ENCODE measurements around the gene ZNF142.
"Not testable (repeated sequence)": the region's sequence is repeated elsewhere in the genome, so short reads cannot be mapped to it uniquely, and the experiment has no call there.

ZNF142 gene, protein sequence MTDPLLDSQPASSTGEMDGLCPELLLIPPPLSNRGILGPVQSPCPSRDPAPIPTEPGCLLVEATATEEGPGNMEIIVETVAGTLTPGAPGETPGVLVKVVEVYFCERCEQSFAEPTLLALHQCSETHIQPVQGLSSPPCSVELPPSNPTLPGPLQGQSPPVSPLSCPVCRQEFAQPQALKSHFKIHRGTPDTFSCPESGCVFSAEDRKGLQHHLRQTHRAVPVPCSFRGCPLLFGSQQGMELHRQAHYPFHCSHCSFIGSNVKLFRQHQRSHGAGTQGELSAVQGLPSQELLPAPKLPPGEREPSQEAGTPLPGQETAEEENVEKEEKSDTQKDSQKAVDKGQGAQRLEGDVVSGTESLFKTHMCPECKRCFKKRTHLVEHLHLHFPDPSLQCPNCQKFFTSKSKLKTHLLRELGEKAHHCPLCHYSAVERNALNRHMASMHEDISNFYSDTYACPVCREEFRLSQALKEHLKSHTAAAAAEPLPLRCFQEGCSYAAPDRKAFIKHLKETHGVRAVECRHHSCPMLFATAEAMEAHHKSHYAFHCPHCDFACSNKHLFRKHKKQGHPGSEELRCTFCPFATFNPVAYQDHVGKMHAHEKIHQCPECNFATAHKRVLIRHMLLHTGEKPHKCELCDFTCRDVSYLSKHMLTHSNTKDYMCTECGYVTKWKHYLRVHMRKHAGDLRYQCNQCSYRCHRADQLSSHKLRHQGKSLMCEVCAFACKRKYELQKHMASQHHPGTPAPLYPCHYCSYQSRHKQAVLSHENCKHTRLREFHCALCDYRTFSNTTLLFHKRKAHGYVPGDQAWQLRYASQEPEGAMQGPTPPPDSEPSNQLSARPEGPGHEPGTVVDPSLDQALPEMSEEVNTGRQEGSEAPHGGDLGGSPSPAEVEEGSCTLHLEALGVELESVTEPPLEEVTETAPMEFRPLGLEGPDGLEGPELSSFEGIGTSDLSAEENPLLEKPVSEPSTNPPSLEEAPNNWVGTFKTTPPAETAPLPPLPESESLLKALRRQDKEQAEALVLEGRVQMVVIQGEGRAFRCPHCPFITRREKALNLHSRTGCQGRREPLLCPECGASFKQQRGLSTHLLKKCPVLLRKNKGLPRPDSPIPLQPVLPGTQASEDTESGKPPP (N-terminal part only)

DNA sequence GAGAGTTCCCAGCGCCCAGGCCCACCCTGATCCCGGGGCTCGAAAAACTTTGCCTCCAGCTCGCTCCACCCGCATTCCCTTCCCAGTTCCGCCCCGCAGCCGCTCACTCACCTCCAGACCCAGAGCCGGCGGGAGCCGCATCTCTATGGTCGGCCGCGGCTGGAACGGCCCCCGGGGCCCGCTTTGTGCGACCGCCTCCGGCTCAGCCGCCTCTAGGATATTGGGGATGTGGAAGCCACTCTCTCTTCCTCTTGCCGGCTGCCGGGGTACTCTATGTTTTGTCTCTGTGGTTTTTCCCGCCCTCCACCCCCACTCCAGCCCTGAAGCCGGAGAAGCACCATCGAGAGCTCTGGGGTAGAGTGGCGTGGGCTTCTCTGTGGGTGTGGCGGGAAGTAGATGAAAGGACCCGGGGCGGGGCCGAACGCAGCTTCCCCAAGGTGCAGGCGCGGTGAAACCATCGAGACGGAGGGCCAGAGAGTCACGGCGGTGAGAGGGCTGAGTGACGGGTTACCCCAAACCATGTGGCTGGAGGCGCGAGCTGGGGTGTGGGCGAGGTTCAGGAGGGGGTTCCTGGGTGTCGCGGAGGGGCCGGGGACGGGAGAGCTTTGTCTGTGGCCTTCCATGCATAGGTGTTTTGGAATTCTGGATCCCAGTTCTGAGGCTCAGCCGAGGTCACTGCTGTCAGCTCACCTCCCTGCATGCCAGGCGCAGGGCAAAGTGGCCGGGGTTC, at the start of gene ZNF142, which contains the start of gene BCS1L:
Gene ZNF142 (minus strand): TSS at position 366 of the 730 bp plus-strand sequence. CDS start 3,194 bp downstream, outside the sequence.
Gene BCS1L (plus strand): TSS at position 426 of the 730 bp plus-strand sequence. CDS start 1,305 bp downstream, outside the sequence.
- peak; percentile 98 for DNase-seq
- in situ Hi-C loops (cut with MboI; ENCODE audit: low pct_unique_long_range_greater_than_20kb, low sequenced_read_pairs), result no loop called here

DNA sequence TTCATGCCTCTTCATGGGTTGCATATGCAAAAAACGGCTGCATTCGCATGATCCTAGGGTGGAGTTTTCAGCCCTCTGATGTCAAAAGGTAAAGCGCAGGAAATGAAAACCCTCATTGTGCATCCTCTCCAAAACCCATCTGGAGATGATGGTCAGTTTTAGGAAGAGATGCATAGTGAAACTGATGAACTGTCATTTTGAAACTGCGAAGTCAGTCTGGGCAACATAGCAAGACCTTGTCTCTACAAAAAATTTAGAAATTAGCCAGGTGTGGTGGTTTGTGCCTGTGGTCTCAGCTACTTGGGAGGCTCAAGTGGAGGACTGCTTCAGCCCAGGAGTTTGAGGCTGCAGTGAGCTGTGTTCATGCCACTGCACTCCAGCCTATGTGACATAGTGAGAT, 48.7 kb upstream of the ZNF142 start:
- DNase-seq, result no peak
- in situ Hi-C loops (cut with MboI; ENCODE audit: low pct_unique_long_range_greater_than_20kb, low sequenced_read_pairs), result no loop called here

DNA sequence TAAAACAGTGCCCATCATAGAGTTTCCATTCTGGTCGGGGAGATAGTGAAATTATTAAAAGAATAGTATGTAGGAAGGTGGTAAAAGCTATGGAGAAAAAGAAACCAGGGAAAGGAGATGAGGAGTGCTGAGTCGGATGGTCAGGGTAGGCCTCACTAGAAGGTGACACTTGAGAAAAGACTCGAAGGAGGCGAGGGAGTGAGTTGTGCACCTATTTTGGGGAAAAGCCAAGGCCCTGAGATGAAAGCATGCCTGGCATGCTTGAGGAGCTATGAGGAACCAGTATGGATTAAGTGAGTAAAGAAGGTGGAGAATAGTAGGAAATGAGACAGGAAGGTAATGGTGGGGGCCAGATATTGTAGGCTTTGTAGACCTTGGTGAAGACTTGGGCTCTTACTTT, 43.9 kb upstream of the ZNF142 start:
- DNase-seq, result no peak
- in situ Hi-C loops (cut with MboI; ENCODE audit: low pct_unique_long_range_greater_than_20kb, low sequenced_read_pairs), result no loop called here

DNA sequence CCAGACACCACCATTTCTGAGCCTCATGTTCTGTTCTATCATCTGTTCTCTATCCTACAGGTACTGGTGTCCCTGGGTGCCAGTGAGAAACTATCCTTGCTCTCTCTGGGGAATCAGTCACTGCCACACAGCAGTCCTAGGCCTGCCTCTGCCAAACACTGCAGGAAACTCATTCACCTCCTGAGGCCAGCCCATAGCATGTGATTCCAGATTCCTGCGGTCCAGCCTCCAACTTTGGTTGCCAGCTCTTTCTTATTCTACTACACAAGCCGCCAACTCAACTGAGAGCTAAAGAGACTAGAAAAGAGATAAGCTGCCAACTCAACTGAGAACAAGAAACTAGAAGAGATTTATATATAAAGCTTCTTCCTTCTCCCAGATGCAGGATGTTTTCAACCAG, 42.4 kb upstream of the ZNF142 start:
- in situ Hi-C loops (cut with MboI; ENCODE audit: low pct_unique_long_range_greater_than_20kb, low sequenced_read_pairs), result no loop called here
- DNase-seq, result no peak

DNA sequence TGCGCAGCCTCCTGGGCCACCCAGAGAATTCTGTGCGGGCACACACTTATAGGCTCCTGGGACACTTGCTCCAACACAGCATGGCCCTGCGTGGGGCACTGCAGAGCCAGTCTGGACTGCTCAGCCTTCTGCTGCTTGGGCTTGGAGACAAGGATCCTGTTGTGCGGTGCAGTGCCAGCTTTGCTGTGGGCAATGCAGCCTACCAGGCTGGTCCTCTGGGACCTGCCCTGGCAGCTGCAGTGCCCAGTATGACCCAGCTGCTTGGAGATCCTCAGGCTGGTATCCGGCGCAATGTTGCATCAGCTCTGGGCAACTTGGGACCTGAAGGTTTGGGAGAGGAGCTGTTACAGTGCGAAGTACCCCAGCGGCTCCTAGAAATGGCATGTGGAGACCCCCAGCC, 39.5 kb upstream of the ZNF142 start:
- DNase-seq, result no peak
- in situ Hi-C loops (cut with MboI; ENCODE audit: low pct_unique_long_range_greater_than_20kb, low sequenced_read_pairs), result no loop called here

DNA sequence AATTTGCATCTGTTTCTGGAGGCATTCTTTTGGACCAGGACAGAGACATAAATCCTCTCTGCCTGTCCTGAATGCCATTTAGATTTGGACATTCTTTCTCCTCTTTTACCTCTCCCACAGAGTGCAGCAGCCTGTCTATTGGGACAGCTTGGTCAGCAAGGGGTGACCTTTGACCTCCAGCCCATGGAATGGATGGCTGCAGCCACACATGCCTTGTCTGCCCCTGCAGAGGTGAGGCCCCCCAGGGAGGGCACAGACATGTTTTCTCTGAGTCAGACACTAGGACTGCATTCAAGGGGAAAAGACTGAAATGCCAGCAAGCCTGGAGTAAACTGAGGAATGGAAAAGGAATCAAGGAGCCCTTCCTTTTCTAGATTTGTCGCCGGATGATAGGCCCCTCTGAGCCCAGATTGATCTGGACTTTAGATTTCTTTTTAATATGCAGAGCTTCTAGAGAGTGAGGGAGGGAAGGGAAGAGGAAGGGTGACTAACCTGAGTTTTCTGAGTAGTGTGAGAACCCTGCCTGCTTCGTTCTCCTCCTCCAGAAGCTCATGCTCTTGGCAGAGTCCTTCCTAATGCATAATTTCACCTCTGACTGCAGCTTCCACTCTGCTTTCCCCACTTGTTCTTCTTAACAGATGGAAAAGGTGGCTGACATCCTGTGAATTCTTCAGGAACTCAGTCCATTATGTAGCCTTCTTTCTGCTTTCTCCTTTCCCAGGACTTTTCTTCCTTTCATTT, 35.2 kb upstream of the ZNF142 start:
- in situ Hi-C loops (cut with MboI; ENCODE audit: low pct_unique_long_range_greater_than_20kb, low sequenced_read_pairs), result no loop called here
- DNase-seq, result no peak

DNA sequence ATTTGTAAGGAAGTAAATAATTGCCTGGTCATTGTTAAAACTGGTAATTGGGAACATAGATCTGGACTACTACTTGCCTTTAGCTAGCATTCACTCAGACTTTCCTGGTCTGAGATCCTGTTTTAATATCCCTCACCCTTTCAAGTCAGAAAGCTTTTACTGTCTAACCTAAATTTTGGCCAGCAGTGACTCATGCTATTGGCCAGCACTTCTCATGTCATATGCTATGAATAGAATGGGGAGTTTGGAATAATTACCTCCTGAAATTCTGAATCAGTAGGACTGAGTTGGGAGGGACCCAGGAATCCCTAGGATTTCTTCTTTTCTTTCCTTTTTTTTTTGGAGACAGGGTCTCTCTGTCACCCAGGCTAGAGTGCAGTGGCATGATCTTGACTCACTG, 31.8 kb upstream of the ZNF142 start:
- no peak for DNase-seq
- in situ Hi-C loops (cut with MboI; ENCODE audit: low pct_unique_long_range_greater_than_20kb, low sequenced_read_pairs), result no loop called here

DNA sequence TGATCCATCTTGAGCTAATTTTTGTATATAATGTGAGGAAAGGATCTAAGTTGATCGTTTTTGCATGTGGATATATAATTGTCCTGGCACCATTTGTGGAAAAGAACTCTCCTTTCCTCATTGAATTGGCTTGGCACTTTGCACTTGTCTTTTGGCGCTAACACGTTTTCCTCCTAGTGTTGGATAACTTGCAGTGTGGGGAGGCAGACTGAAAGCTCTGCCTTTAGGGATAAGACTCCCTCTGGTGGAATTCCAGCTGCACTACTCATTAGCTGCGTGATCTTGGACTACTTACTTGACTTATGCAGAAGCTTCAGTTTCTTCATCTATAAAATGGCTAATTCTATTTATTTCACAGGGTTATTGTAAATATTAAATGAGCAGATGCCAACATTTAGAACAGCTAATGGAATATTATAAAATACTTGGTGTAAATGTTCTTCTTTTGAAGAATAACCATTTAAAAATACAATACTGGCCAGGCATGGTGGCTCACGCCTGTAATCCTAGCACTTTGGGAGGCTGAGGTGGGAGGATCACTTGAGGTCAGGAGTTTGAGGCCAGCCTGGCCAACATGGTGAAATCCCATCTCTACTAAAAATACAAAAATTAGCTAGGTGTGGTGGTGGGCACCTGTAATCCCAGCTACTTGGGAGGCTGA, 28.1 kb upstream of the ZNF142 start:
- DNase-seq, result peak; percentile 82
- in situ Hi-C loops (cut with MboI; ENCODE audit: low pct_unique_long_range_greater_than_20kb, low sequenced_read_pairs), result not testable (repeated sequence)

DNA sequence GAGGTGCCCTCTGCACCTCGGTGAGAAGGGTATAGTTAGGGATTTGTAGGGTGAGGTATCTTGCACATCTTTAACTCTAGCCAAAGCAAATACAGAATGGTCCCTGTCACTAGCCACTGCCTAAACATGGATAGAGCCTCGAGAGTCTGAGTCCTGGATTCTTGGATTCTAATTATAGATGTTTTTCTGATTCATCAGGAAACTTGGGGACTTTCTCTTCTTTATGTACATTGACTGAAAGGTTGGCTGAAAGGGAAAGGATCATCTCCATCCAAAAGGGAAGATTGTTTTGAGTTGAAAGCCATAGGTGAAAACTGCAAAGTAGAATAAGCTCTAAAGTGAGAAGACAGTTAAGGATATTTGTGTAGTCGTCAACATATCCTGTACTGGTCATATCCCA, 20.6 kb upstream of the ZNF142 start:
- no peak for DNase-seq
- in situ Hi-C loops (cut with MboI; ENCODE audit: low pct_unique_long_range_greater_than_20kb, low sequenced_read_pairs), result no loop called here

DNA sequence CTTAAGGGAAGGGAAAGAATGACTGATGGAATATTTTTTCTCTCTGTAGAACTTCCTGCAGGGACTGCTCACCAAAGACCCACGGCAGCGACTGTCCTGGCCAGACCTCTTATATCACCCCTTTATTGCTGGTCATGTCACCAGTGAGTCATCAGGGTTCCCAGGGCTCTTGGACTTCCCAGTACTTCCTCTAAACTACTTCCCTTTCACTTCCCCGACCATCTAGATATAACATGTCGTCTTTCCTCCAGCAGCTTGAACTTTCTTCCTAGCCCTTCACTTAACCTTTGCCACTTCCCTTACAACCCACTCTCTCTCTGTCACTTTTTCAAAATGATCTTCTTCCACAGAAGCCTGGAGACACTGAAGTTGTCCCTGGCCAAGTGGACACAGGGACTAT, 19.7 kb upstream of the ZNF142 start:
- in situ Hi-C loops (cut with MboI; ENCODE audit: low pct_unique_long_range_greater_than_20kb, low sequenced_read_pairs), result no loop called here

DNA sequence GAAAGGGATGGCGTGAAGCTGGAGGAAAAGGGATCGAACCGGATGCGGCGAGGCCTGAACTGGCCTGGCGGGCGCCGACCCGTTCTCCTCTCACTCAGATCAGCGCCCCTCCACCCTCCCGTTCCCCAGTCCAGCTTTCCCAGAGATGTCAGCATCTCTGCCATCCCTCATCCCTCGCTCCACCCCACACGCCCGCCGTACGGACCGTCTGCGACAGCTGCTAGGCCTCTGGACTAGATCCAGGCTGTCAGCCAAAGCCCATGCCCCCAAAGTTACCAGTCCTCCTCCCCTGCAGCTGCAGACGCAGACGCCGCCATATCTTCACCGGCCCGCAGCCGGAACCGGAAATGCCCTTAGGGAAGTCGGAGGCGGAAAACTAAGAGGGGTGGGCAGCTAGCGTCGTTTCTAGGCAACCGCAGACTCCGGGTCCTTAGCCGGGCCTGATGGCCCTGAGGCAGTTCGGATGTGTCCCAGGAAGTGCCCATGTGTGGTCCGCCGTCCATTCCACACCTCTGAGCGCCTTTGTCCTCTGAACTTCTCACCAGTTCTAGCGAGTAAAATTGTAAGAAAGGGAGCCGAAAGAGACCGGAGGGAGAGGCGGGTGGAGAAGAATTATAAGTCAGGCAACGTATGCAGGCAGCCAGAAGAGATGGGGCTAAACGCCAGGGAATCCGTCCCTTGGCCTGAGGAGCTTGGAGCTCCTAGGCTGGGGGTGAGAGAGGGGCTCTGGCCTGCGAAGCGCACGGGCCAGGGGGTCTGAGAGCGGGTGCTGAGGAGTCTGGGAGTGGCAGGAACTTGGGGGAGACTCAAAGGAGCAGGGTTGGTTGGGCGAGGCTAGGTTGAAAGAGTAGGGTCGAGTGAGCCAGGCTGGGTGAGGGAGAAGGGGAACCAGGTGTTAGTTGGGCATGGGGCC, 12.5 kb upstream of the ZNF142 start, which contains the start of the genes RNF25 and STK36:
Gene RNF25 (minus strand): TSS at position 349 of the 913 bp plus-strand sequence. CDS start 32 bp downstream, at position 317.
Gene STK36 (plus strand): TSS at position 433 of the 913 bp plus-strand sequence. CDS start 744 bp downstream, outside the sequence.
- DNase-seq, result peak; percentile 88
- in situ Hi-C loops (cut with MboI; ENCODE audit: low pct_unique_long_range_greater_than_20kb, low sequenced_read_pairs), result no loop called here

More for the DNA sequence above, 19.7 kb upstream of the ZNF142 start:
- no peak for DNase-seq

DNA sequence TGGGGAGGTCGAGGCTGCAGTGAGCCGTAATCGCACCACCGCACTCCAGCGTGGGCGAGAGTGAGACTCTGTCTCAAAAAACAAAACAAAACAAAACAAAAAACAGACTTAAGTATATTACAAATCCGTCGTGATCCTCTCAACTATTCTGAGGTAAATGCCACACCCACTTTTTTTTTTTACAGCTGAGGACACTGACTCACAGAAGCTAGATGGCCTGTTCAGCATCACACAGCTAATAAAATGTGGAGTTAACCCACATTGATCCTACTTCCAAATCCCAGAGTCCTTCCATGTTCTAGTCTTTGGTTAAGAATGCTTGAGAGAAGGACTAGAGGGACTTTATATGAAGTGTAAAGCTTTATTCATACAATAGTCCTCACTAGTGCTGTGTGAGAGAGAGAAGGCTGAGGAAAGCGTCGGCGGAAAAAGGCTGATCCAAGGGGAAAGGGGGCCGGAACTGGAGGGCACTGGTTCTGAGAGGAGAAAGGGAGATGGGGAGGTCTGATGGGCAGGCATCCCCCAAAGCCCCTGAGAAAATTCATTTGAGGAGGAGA, 11.8 kb upstream of the ZNF142 start:
- DNase-seq, result peak; percentile 15
- in situ Hi-C loops (cut with MboI; ENCODE audit: low pct_unique_long_range_greater_than_20kb, low sequenced_read_pairs), result no loop called here

DNA sequence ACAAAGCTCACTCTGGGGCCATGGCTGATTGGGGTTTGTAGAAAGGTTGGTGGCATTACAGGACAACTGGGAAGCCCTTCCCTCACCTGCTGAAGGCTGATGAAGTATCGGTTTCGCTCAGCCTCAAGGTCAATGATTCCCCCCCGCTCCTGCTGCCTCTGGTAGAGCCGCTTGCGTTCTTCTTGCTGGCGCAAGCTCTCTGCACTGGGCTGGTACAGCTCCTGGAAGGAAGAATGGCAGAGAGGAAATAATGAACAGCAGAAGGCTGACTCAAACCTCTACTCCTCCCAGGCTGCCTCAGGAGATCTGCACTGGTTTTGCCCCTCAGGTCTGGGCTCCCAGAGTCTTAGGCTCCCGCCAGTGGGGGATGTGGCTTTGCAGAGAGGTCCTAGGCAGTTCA, 5.2 kb upstream of the ZNF142 start:
- DNase-seq, result no peak
- in situ Hi-C loops (cut with MboI; ENCODE audit: low pct_unique_long_range_greater_than_20kb, low sequenced_read_pairs), result no loop called here

DNA sequence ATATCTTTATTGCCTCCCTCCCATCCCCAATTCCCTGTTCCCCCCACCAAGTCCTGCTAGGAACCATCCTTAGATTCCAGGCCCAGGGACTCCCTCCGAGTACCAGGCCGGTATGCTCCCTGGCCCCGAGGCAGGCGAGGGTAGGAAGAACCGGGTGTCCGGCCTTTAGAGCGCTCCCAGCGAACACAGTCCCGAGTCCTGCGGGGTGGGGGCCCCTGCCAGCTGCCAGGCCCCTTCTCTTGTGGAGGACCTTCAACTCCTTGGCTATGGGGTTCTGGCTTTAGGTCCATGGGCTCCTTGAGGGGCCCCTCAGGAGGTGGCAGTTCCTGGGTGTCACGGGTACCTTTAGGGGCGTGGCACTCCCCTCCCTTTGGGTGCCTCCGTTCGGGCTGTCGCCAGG, 4.5 kb upstream of the ZNF142 start:
- DNase-seq, result no peak
- in situ Hi-C loops (cut with MboI; ENCODE audit: low pct_unique_long_range_greater_than_20kb, low sequenced_read_pairs), result no loop called here

DNA sequence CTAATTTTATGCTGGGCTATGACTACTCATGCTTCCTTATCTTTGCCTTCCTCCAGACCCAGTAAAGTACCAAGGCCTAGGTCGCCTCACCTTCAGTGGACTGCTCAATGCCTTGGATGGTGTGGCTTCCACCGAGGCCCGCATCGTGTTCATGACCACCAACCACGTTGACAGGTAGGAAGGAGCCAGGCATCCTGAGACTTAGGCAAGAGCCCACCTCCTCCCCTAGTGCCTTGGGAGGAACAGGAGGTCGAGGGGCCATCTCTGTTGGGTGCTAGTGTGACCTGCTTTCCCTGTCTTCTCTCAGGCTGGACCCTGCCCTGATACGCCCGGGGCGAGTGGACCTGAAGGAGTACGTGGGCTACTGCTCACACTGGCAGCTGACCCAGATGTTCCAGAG, 3.4 kb upstream of the ZNF142 start:
- in situ Hi-C loops (cut with MboI; ENCODE audit: low pct_unique_long_range_greater_than_20kb, low sequenced_read_pairs), result no loop called here
- DNase-seq, result no peak

DNA sequence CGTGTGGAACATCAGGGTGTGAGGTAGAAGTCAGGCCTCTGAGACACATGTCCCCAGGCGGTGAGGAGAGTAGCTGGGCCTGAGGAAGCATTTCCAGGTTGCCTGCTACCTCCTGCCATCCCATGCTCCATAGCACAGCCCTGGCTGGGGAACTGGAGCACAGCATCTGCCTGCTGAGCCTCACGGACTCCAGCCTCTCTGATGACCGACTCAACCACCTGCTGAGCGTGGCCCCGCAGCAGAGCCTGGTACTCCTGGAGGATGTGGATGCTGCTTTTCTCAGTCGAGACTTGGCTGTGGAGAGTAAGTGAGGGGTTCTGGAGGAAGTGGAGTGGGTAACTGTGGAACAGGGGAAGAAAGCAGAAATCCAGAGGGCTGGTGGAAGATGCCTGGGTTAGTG, 3.0 kb upstream of the ZNF142 start:
- in situ Hi-C loops (cut with MboI; ENCODE audit: low pct_unique_long_range_greater_than_20kb, low sequenced_read_pairs), result no loop called here
- no peak for DNase-seq
